Ecto neural progenitor cell (in vitro differentiated cells): ENCODE results near the gene ABI2.

Source experiments
- DNase-seq: peaks from one replicate; pipeline ENCODE4 v3.0.0-alpha.2; 2018; ENCODE audit warnings: low spot score

Gene ABI2

DNA sequence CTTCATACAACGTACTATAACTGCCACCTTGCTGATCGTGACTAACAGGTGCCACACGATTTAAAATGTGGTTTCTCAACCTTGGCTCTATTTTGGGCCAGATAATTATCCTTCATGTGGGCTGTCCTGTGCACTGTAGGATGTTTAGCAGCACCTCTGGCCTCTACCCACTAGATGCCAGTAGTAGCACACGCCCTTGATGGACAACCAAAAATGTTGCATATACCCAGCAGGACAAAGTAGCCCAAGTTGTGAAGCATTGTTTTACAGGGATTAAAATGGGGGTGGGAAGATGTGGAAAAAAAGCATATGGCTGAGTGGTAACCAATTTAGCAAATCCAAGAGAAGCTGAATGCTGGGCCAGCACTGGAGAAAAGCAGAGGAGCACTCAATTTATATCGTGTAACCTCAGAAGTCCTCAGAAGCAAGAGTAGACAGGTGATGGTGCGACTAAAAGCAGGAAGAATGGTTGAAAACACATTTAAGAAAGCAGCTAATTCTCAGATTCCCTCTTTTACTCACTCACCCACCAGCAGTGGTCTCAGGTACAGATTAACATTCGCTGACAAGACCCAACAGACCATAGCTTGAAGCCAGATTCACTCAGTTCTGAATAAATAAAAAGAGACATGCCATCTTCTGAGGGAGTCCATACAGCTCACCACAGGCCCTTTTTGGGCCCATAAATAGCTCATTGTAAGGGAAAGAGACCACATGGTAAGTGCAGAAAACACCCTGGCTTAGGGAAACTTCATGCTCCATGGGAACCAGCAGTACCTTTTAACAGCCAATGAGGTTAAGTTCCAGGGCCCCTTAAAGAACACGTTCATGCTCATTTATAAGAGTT, 156.3 kb downstream of the ABI2 start:
- no peak for DNase-seq

DNA sequence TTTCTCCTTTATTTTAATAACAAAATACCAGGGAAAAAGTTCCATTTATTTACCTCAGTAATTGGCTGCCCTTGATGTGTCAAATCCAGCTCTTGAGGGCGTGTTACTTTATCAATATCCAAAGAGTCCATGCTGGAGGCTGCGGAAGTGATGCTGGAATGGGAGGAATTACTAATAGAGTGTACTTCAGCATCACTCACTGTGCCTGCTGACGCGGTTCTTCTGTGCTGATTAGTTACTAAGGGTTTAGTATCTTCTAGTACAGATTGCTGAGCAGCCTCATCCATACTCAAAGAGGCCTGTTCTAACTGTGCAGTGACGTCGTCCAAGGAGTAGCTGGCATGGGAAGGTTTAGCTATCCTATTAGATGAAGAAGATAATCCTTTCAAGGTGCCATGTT, 161.3 kb downstream of the ABI2 start:
- DNase-seq: no peak

DNA sequence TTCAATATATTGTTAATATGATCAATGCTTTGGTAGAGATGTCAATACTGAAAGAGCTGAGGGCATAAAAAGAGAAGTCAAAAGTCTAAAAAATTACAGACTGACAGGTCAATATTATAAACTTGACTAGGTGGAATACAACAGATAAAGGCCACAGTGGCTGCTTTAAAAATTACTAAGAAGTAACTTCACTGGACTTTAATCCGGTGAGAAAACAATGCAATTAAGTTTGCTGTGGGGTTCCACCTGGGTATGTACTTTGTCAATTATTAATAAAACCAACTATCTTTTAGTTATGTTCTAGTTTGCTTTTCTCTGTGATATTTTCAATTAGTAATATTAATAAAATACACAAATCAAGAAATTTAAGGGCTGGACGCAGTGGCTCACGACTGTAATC, 162.2 kb downstream of the ABI2 start:
- DNase-seq: no peak

DNA sequence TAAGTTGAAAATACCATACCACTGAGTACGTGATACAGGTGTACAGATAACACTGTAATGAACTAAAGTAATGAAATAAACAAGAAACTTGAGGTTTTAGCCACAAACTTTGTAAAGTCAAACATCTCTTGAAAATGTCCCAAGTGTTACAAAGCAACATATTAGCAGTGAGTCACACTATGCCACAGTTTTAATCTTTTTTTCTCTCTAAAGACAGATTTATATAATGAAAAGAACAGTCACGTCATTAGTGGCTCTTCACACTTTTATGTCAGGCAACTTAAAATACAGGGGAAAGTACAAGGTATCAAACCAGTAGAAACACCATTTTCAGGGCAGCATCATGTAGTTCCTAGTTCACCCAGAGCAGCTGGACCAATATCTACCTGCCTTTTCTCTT, 164.8 kb downstream of the ABI2 start:
- DNase-seq: no peak
